SK-N-SH treated with all-trans-retinoic acid at 6 μM for 48 hours (cell line): ENCODE data around the gene UVSSA.

Experiments
- ARNTL ChIP-seq: fragments of 450-650 bp; formaldehyde crosslinking; IDR thresholded peaks from 2 replicates; pipeline ENCODE4 v1.5.0; 2020; ENCODE audit warnings: low read depth, mild to moderate bottlenecking, moderate library complexity, borderline replicate concordance
- ESRRG ChIP-seq: fragments of 250-450 bp; sonication (Bioruptor Pico); IDR thresholded peaks from 2 replicates; pipeline ENCODE4 v1.6.1; 2021; ENCODE audit warnings: mild to moderate bottlenecking
- ISL1 ChIP-seq: fragments of 250-450 bp; sonication (Bioruptor Pico); IDR thresholded peaks from 2 replicates; pipeline ENCODE4 v2.1.2; 2022; ENCODE audit warnings: mild to moderate bottlenecking, moderate library complexity
- TF ChIP-seq, protein P1 (sequence below): fragments of 250-450 bp; sonication (Bioruptor Pico); IDR thresholded peaks from 2 replicates; pipeline ENCODE4 v1.8.0; 2020; ENCODE audit warnings: mild to moderate bottlenecking, moderate library complexity, borderline replicate concordance

DNA sequence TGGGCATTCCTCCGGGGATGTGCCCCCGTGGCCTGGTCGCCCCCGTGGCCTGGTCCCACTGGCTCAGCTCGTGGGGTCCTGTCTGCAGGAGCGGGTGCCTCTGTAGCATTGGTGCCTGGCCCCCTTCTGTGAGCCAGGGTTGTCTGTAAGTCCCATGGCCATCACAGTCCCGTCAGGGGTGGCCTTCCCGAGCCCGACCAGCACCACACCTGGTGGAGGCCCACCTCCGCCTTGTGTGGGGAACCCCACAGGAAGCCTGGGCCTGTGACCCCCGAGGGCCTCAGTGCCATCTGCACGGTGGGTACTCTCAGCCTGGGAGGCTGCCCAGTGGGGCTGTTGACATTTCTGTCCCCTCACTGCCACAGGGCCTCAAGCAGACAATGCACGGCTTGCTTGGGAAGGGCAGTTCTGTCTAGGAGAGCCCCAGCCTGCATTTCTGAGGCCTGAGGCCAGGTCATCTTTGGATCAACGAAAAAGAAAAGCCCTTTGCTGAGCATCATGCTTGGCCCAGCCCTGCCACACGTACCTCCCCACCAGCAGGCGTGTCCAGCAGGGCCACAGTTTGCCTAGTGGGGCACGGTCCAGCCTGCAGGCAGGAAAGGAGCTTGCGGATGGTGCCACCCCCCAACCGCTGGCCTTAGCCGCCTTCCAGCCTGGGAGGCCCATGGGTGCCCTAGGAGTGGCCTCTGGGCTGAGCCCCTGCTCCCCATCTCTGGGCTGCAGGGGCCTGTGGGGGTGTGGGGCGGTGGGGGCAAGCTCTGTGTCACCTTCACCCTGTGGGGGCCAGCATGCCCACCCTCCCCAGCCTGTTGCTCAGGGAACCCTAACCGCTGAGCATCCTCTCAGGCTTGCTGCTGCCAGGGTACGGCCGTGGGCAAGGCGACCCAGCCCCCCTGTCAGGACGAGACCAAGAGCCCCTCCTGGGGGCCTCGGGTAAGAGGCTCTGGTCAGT lies 36.0 kb downstream of the UVSSA start:
- TF ChIP-seq ESRRG (CRISPR knock-in tag): no peak
- no peak for TF ChIP-seq ARNTL (CRISPR knock-in tag)
- no peak for TF ChIP-seq ISL1 (CRISPR knock-in tag)
- TF ChIP-seq, protein P1, sequence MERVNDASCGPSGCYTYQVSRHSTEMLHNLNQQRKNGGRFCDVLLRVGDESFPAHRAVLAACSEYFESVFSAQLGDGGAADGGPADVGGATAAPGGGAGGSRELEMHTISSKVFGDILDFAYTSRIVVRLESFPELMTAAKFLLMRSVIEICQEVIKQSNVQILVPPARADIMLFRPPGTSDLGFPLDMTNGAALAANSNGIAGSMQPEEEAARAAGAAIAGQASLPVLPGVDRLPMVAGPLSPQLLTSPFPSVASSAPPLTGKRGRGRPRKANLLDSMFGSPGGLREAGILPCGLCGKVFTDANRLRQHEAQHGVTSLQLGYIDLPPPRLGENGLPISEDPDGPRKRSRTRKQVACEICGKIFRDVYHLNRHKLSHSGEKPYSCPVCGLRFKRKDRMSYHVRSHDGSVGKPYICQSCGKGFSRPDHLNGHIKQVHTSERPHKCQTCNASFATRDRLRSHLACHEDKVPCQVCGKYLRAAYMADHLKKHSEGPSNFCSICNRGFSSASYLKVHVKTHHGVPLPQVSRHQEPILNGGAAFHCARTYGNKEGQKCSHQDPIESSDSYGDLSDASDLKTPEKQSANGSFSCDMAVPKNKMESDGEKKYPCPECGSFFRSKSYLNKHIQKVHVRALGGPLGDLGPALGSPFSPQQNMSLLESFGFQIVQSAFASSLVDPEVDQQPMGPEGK (CRISPR knock-in tag): no peak
